HUES64 (cell line): ENCODE results near the gene VPS26B.

Experiments used
- H3K27ac ChIP-seq: 2 replicates; pipeline ENCODE4 v1.7.0; 2013; ENCODE audit warnings: low read depth, low read length, inconsistent platforms
- H3K27me3 ChIP-seq: 2 replicates; pipeline ENCODE4 v1.6.1; 2013; ENCODE audit warnings: mild to moderate bottlenecking, low read length; ENCODE audit not compliant: insufficient read depth
- H3K36me3 ChIP-seq: 2 replicates; pipeline ENCODE4 v1.6.1; 2013; ENCODE audit warnings: mild to moderate bottlenecking, low read length; ENCODE audit not compliant: insufficient read depth
- H3K4me1 ChIP-seq: 2 replicates; pipeline ENCODE4 v1.6.1; 2013; ENCODE audit warnings: mild to moderate bottlenecking, low read length, moderate library complexity; ENCODE audit not compliant: insufficient read depth
- H3K4me3 ChIP-seq: 2 replicates; pipeline ENCODE4 v1.5.1; 2013; ENCODE audit warnings: mild to moderate bottlenecking, low read length, moderate library complexity
- H3K9ac ChIP-seq: 2 replicates; pipeline ENCODE4 v1.6.1; 2013; ENCODE audit warnings: mild to moderate bottlenecking, low read depth, low read length
- H3K9me3 ChIP-seq: 2 replicates; pipeline ENCODE4 v1.6.1; 2013; ENCODE audit warnings: low read depth, low read length; ENCODE audit not compliant: insufficient read depth
- WGBS: fragments of 150-250, 120-280 bp; methylation state at CpG from one replicate; pipeline ENCODE4 v1.1.7; 2013; ENCODE audit warnings: missing lambda C conversion rate; 5-methylcytosine and 5-hydroxymethylcytosine counted together

The VPS26B gene

GRCh38 chr11:134233729-134234179, 9.3 kb downstream of the VPS26B start:
- no peaks in the 10 kb centered on the region for H3K27me3 ChIP-seq
- no peak overlapping the region for H3K27ac ChIP-seq
- no peaks in the 10 kb centered on the region for H3K9me3 ChIP-seq
- no peak overlapping the region for H3K9ac ChIP-seq
- WGBS = 91% methylated on average over 3 of the region's 4 CpGs
- H3K36me3 ChIP-seq = peaks cover 9% of the 10 kb centered on the region; the same call in 1 of the 2 replicates
- no peak overlapping the region for H3K4me3 ChIP-seq
- no peaks in the 10 kb centered on the region for H3K4me1 ChIP-seq

GRCh38 chr11:134235399-134235798, 10.9 kb downstream of the VPS26B start:
- no peak overlapping the region for H3K4me3 ChIP-seq
- no peaks in the 10 kb centered on the region for H3K9me3 ChIP-seq
- no peaks in the 10 kb centered on the region for H3K27me3 ChIP-seq
- no peak overlapping the region for H3K9ac ChIP-seq
- no peak overlapping the region for H3K27ac ChIP-seq
- WGBS = 88% methylated on average over 3 of the region's 3 CpGs
- no peaks in the 10 kb centered on the region for H3K4me1 ChIP-seq
- peaks cover 12% of the 10 kb centered on the region; the same call in 1 of the 2 replicates for H3K36me3 ChIP-seq

GRCh38 chr11:134236834-134237556, 12.5 kb downstream of the VPS26B start:
- H3K4me1 ChIP-seq = no peaks in the 10 kb centered on the region
- H3K36me3 ChIP-seq = peaks cover 12% of the 10 kb centered on the region; the same call in 1 of the 2 replicates
- no peak overlapping the region for H3K4me3 ChIP-seq
- no peaks in the 10 kb centered on the region for H3K9me3 ChIP-seq
- H3K27me3 ChIP-seq = no peaks in the 10 kb centered on the region
- 94% methylated on average over 7 of the region's 7 CpGs for WGBS
- no peak overlapping the region for H3K9ac ChIP-seq
- H3K27ac ChIP-seq = no peak overlapping the region

GRCh38 chr11:134237557-134237922, 13.1 kb downstream of the VPS26B start:
- Histone ChIP-seq H3K9ac (no peak overlapping the region), H3K27me3 (no peaks in the 10 kb centered on the region), H3K4me1 (no peaks in the 10 kb centered on the region), H3K27ac (no peak overlapping the region), H3K36me3 (peaks cover 12% of the 10 kb centered on the region; the same call in 1 of the 2 replicates), H3K9me3 (no peaks in the 10 kb centered on the region), H3K4me3 (no peak overlapping the region)
- WGBS = 90% methylated on average over 11 of the region's 11 CpGs

GRCh38 chr11:134238956-134239355, 14.5 kb downstream of the VPS26B start:
- WGBS = 95% methylated on average over 5 of the region's 5 CpGs
- Histone ChIP-seq H3K9me3 (no peaks in the 10 kb centered on the region), H3K4me1 (no peaks in the 10 kb centered on the region), H3K27me3 (no peaks in the 10 kb centered on the region), H3K36me3 (peaks cover 23% of the 10 kb centered on the region), H3K4me3 (no peak overlapping the region), H3K9ac (no peak overlapping the region), H3K27ac (no peak overlapping the region)

- Histone ChIP-seq H3K36me3 (peaks cover 29% of the 10 kb centered on the region), H3K9ac (no peak overlapping the region), H3K4me3 (no peak overlapping the region), H3K4me1 (no peaks in the 10 kb centered on the region), H3K27ac (no peak overlapping the region), H3K27me3 (no peaks in the 10 kb centered on the region), H3K9me3 (no peaks in the 10 kb centered on the region)
- WGBS = 75% methylated on average over 6 of the region's 6 CpGs
These were observed 16.1 kb downstream of the VPS26B start for GRCh38 chr11:134240592-134240991.

GRCh38 chr11:134242376-134242775, 17.9 kb downstream of the VPS26B start:
- H3K27ac ChIP-seq = no peak overlapping the region
- no peaks in the 10 kb centered on the region for H3K27me3 ChIP-seq
- 94% methylated on average over 8 of the region's 9 CpGs for WGBS
- H3K9me3 ChIP-seq = no peaks in the 10 kb centered on the region
- H3K9ac ChIP-seq = no peak overlapping the region
- H3K36me3 ChIP-seq = peaks cover 28% of the 10 kb centered on the region
- H3K4me1 ChIP-seq = no peaks in the 10 kb centered on the region
- no peak overlapping the region for H3K4me3 ChIP-seq

GRCh38 chr11:134243913-134244312, 19.4 kb downstream of the VPS26B start:
- Histone ChIP-seq H3K36me3 (peaks cover 43% of the 10 kb centered on the region), H3K9me3 (no peaks in the 10 kb centered on the region)

GRCh38 chr11:134244593-134244992, 20.1 kb downstream of the VPS26B start:
- WGBS = 76% methylated on average over 7 of the region's 7 CpGs
- Histone ChIP-seq H3K4me1 (no peaks in the 10 kb centered on the region), H3K36me3 (peaks cover 50% of the 10 kb centered on the region)

More at GRCh38 chr11:134243913-134244312, 19.4 kb downstream of the VPS26B start:
- H3K4me1 ChIP-seq = no peaks in the 10 kb centered on the region
- 92% methylated on average over 4 of the region's 4 CpGs for WGBS
- no peak overlapping the region for H3K27ac ChIP-seq
- no peak overlapping the region for H3K4me3 ChIP-seq
- H3K27me3 ChIP-seq = no peaks in the 10 kb centered on the region
- no peak overlapping the region for H3K9ac ChIP-seq

GRCh38 chr11:134245434-134245833, 21.0 kb downstream of the VPS26B start:
- no peak overlapping the region for H3K9ac ChIP-seq

More at GRCh38 chr11:134244593-134244992, 20.1 kb downstream of the VPS26B start:
- Histone ChIP-seq H3K9ac (no peak overlapping the region), H3K4me3 (no peak overlapping the region), H3K9me3 (no peaks in the 10 kb centered on the region), H3K27ac (no peak overlapping the region), H3K27me3 (no peaks in the 10 kb centered on the region)

GRCh38 chr11:134246100-134246499, 21.6 kb downstream of the VPS26B start:
- H3K4me1 ChIP-seq = no peaks in the 10 kb centered on the region
- H3K27ac ChIP-seq = no peak overlapping the region
- H3K36me3 ChIP-seq = peaks cover 62% of the 10 kb centered on the region
- H3K9me3 ChIP-seq = no peaks in the 10 kb centered on the region
- H3K9ac ChIP-seq = no peak overlapping the region
- no peak overlapping the region for H3K4me3 ChIP-seq
- 90% methylated on average over 11 of the region's 11 CpGs for WGBS
- H3K27me3 ChIP-seq = no peaks in the 10 kb centered on the region

More at GRCh38 chr11:134245434-134245833, 21.0 kb downstream of the VPS26B start:
- H3K4me1 ChIP-seq = no peaks in the 10 kb centered on the region
- no peaks in the 10 kb centered on the region for H3K9me3 ChIP-seq
- WGBS = 93% methylated on average over 14 of the region's 14 CpGs
- peaks cover 55% of the 10 kb centered on the region for H3K36me3 ChIP-seq
- H3K27ac ChIP-seq = no peak overlapping the region
- no peaks in the 10 kb centered on the region for H3K27me3 ChIP-seq
- no peak overlapping the region for H3K4me3 ChIP-seq
